Measurements from ENCODE around the gene COMMD3. TPM values are rescaled to one million over a fixed set of nuclear protein-coding genes. Genes with fewer than 3 reads are reported as not detected.

Gene COMMD3
- total and polyA plus RNA-seq, 2 donors (not counting 1 experiment from before 2014, with no cell fraction given), result 46.0 to 74.3 TPM

DNA sequence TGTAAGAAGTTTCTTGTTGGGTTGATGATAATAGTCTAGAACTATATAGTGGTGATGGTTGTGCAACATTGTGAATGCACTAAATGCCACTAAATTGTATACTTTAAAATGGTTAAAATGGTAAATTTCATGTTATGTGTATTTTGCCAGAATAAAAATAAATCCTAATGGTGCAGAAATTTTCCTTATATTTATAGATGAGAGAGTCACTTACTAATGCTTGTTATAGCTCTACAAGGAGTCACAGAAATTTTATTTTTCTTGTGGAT, 50.2 kb downstream of the COMMD3 start:
- Mint-ChIP-seq H3K4me1 (peaks cover 17% of the 10 kb centered on the region), H3K27me3 (no peaks in the 10 kb centered on the region), H3K27ac (no peak overlapping the region), H3K4me3 (no peak overlapping the region), H3K9me3 (ENCODE audit: insufficient read depth) (no peaks in the 10 kb centered on the region)
- ChIA-PET CTCF (no interaction called here), POLR2A (no interaction called here)
- Histone ChIP-seq H3K4me2 (replicated peaks; ENCODE audit: low read depth, low read length, poor library complexity, severe bottlenecking) (no peak overlapping the region), H3K36me3 (replicated peaks in 1 of 2; ENCODE audit: control extremely low read depth in 1 of 2, control insufficient read depth in 1 of 2, extremely low read depth in 1 of 2, insufficient read depth in 2 of 2, low read length in 1 of 2) (no peaks in the 10 kb centered on the region), H4K20me1 (ENCODE audit: control insufficient read depth, insufficient read depth, low read length, poor library complexity, severe bottlenecking) (no peaks in the 10 kb centered on the region), H3K4me3 (ENCODE audit: control extremely low read depth in 1 of 5, extremely low read depth in 1 of 5, insufficient read depth in 1 of 5, low read depth in 2 of 5, low read length in 4 of 5) (no peak overlapping the region), H3K4me1 (ENCODE audit: control insufficient read depth in 2 of 2, insufficient read depth in 2 of 2, low read length in 2 of 2) (peaks cover 7 to 8% of the 10 kb centered on the region in 2 donors), H3K27ac (ENCODE audit: low read length in 2 of 2) (no peak overlapping the region), H3K27me3 (replicated peaks in 1 of 4; ENCODE audit: control extremely low read depth in 1 of 4, control insufficient read depth in 3 of 4, insufficient read depth in 4 of 4, low read length in 3 of 4) (no peaks in the 10 kb centered on the region), H2AFZ (ENCODE audit: insufficient read depth, low read depth, low read length, poor library complexity, severe bottlenecking) (no peak overlapping the region), H3K9me3 (ENCODE audit: control extremely low read depth in 1 of 3, control insufficient read depth in 2 of 3, insufficient read depth in 1 of 3, low read length in 2 of 3) (no peaks in the 10 kb centered on the region), H3K9ac (ENCODE audit: low read length) (no peak overlapping the region), H3K79me2 (ENCODE audit: control insufficient read depth, insufficient read depth, low read length) (no peaks in the 10 kb centered on the region)
- intact Hi-C loops (cut with micrococcal nuclease), result loop anchor here (5.0 kb wide), 1 partner anchor 51 kb away; no protein-coding TSS in a partner anchor
- TF ChIP-seq, protein P1, sequence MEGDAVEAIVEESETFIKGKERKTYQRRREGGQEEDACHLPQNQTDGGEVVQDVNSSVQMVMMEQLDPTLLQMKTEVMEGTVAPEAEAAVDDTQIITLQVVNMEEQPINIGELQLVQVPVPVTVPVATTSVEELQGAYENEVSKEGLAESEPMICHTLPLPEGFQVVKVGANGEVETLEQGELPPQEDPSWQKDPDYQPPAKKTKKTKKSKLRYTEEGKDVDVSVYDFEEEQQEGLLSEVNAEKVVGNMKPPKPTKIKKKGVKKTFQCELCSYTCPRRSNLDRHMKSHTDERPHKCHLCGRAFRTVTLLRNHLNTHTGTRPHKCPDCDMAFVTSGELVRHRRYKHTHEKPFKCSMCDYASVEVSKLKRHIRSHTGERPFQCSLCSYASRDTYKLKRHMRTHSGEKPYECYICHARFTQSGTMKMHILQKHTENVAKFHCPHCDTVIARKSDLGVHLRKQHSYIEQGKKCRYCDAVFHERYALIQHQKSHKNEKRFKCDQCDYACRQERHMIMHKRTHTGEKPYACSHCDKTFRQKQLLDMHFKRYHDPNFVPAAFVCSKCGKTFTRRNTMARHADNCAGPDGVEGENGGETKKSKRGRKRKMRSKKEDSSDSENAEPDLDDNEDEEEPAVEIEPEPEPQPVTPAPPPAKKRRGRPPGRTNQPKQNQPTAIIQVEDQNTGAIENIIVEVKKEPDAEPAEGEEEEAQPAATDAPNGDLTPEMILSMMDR (IDR thresholded peaks at IDR 0.05), result no peak
- DNase-seq (no peak), ATAC-seq (ENCODE audit: low read depth) (no peak)

DNA sequence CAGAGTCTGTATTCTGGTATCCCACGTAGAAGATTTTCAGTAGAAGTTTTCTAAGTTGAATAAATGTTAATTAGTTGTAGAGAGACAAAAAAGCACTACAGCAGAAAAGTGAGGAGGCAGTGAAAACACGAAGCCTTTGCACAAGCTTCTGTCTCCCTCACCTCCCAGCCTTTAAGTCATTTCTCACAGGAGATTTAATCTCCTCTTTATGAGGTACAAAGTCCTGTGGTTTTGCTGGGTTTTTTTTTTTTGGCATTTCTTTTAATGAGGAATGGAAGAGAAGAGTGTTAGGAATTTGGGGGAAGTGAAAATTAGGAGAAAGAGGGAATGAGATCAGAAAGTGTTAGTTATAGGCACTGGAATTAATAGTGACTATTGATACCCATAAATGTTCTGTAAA, 50.6 kb downstream of the COMMD3 start:
- H4K20me1 ChIP-seq (ENCODE audit: control insufficient read depth, insufficient read depth, low read length, poor library complexity, severe bottlenecking), result no peaks in the 10 kb centered on the region
- H3K9ac ChIP-seq (ENCODE audit: low read length), result no peak overlapping the region
- no peaks in the 10 kb centered on the region for H3K9me3 ChIP-seq (ENCODE audit: control extremely low read depth in 1 of 3, control insufficient read depth in 2 of 3, insufficient read depth in 1 of 3, low read length in 2 of 3)
- no peaks in the 10 kb centered on the region for H3K27me3 ChIP-seq (replicated peaks in 1 of 4; ENCODE audit: control extremely low read depth in 1 of 4, control insufficient read depth in 3 of 4, insufficient read depth in 4 of 4, low read length in 3 of 4)
- no peaks in the 10 kb centered on the region for H3K9me3 Mint-ChIP-seq (ENCODE audit: insufficient read depth)
- no peak overlapping the region for H3K4me2 ChIP-seq (replicated peaks; ENCODE audit: low read depth, low read length, poor library complexity, severe bottlenecking)
- no CpG with 5 or more reads among the region's 2 CpGs for WGBS (ENCODE audit: insufficient coverage)
- peaks cover 7 to 8% of the 10 kb centered on the region in 2 donors for H3K4me1 ChIP-seq (ENCODE audit: control insufficient read depth in 2 of 2, insufficient read depth in 2 of 2, low read length in 2 of 2)
- CTCF ChIA-PET, result no interaction called here
- intact Hi-C loops (cut with micrococcal nuclease), result loop anchor here (5.0 kb wide), 1 partner anchor 51 kb away; no protein-coding TSS in a partner anchor
- DNase-seq (no peak), ATAC-seq (ENCODE audit: low read depth) (no peak)
- no peak overlapping the region for H3K27ac Mint-ChIP-seq
- H3K27me3 Mint-ChIP-seq, result no peaks in the 10 kb centered on the region
- H3K36me3 ChIP-seq (replicated peaks in 1 of 2; ENCODE audit: control extremely low read depth in 1 of 2, control insufficient read depth in 1 of 2, extremely low read depth in 1 of 2, insufficient read depth in 2 of 2, low read length in 1 of 2), result no peaks in the 10 kb centered on the region
- no peak overlapping the region for H3K27ac ChIP-seq (ENCODE audit: low read length in 2 of 2)
- no peaks in the 10 kb centered on the region for H3K79me2 ChIP-seq (ENCODE audit: control insufficient read depth, insufficient read depth, low read length)
- TF ChIP-seq, protein P1 (IDR thresholded peaks at IDR 0.05), result no peak
- TF ChIP-seq EZH2 (IDR thresholded peaks at IDR 0.05; ENCODE audit: borderline replicate concordance, insufficient read depth, low read depth, low read length, poor library complexity, severe bottlenecking), result no peak
- H3K4me1 Mint-ChIP-seq, result peaks cover 17% of the 10 kb centered on the region
- H3K4me3 ChIP-seq (ENCODE audit: control extremely low read depth in 1 of 5, extremely low read depth in 1 of 5, insufficient read depth in 1 of 5, low read depth in 2 of 5, low read length in 4 of 5), result no peak overlapping the region
- no peak overlapping the region for H3K4me3 Mint-ChIP-seq
- POLR2A ChIA-PET, result no interaction called here
- no peak overlapping the region for H2AFZ ChIP-seq (ENCODE audit: insufficient read depth, low read depth, low read length, poor library complexity, severe bottlenecking)

Measured in B cell (primary cell).